ENCODE results near the gene ADAM30. TPM values are rescaled to one million over a fixed set of nuclear protein-coding genes. Genes with fewer than 3 reads are reported as not detected.

Gene ADAM30
- total RNA-seq, 4 donors from 2014 or later = not detected

DNA sequence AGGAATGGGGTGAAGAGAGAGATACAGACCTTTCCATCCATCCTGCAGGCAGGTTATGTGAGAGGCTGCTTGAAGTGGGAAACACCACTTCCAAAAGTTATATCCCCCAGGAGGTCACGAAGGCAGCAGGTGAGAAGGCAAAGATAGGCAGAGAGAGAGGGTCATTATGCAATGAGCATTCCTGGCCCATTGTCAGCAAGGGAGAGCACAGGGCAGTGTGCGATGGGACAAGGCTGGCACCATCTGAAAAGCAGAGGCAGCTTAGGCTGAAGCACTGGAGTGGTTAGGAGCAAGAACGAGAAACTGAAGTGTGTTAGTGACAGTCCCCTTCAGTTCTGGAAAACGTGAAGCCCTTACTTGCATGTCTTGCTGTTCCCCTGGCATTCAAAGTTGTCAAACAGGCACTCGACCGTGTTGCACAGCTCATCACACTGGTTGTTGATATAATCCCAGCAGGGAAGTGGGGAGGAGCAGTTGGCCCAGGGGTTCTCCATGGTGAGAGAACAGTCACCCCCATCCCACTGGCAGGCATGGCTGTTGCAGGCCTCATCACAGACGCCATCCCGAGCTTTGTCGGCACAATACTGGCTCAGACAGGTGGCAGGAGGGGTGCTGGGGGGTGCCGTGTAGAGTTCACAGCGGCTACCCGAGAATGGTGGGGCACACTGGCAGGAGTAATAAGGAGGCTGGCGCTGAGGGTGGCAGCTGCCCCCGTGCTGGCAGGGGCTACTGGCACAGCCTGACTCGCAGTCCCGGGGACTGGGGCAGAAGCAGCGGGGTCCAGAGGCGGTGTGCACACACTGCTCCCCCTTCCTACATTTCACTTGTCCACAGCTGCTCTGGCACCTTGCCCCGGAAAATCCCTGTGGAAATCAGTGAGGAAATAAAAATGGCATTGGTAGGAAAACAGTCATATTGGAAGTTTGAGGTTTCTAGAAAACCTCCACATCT is 28.9 kb upstream of the ADAM30 start:
- H3K27me3 ChIP-seq = no peaks in the 10 kb centered on the region
- no peak for TF ChIP-seq POLR2A (IDR thresholded peaks at IDR 0.05)
- TF ChIP-seq, protein P1, sequence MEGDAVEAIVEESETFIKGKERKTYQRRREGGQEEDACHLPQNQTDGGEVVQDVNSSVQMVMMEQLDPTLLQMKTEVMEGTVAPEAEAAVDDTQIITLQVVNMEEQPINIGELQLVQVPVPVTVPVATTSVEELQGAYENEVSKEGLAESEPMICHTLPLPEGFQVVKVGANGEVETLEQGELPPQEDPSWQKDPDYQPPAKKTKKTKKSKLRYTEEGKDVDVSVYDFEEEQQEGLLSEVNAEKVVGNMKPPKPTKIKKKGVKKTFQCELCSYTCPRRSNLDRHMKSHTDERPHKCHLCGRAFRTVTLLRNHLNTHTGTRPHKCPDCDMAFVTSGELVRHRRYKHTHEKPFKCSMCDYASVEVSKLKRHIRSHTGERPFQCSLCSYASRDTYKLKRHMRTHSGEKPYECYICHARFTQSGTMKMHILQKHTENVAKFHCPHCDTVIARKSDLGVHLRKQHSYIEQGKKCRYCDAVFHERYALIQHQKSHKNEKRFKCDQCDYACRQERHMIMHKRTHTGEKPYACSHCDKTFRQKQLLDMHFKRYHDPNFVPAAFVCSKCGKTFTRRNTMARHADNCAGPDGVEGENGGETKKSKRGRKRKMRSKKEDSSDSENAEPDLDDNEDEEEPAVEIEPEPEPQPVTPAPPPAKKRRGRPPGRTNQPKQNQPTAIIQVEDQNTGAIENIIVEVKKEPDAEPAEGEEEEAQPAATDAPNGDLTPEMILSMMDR (IDR thresholded peaks at IDR 0.05 in 4 of 5, conservative IDR thresholded peaks at IDR 0.05 in 1 of 5) = no peak
- DNase-seq = peak in 1 of 2 donors; percentile 40
- no peaks in the 10 kb centered on the region for H3K9me3 ChIP-seq
- no peak for ATAC-seq
- in situ Hi-C loops (cut with MboI; ENCODE audit: low sequenced_read_pairs in 4 of 4) = no loop called here
- no peak overlapping the region for H3K27ac ChIP-seq
- intact Hi-C loops (cut with DNase I; ENCODE audit: low total_unique reads) = no loop called here
- no peak overlapping the region for H3K4me3 ChIP-seq
- H3K4me1 ChIP-seq = no peaks in the 10 kb centered on the region
- peaks cover 0 to 82% of the 10 kb centered on the region in 2 donors for H3K36me3 ChIP-seq

DNA sequence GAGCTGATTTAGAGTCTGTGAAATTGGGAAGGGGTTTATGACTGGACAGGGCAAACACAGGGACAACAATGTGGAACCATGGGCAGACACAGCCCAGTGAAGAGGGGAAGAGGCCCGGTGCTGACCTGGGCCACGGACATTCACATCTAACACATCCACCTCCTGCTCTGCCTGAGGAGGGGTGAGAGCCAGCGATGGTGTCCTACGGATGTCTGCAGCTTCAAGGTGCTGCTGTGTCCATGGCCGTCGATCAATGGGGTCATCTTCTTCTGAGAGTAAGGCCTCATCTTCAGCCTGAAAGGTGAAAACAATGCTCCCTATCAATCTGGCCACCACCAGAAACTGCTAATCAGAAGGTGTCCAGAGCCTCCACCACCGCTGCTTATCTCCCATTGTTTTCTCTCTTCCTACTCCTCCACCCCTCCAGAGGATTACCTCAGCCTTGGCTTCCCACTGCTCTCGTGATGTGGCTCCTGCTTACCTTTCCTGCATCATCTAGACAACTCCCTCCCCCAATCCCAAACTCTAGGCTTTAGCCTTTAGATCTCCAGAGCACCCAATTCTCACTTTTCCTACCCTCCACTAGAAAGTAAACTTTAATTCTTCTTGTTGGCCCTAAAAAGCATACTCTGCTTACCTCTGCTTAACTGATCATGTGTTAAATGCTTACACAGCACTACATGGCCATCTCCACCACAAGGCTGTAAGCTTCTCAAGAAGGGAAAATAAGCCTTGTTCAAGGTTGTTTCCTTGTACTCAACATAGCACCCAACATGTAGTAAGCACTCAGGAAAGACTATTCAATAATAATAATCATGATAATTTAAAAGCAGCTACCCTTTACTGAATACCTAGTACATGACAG is 24.0 kb upstream of the ADAM30 start:
- intact Hi-C loops (cut with DNase I; ENCODE audit: low total_unique reads) = no loop called here
- no peaks in the 10 kb centered on the region for H3K9me3 ChIP-seq
- H3K36me3 ChIP-seq = peaks cover 0 to 96% of the 10 kb centered on the region in 2 donors
- H3K27ac ChIP-seq = no peak overlapping the region
- TF ChIP-seq, protein P1 (IDR thresholded peaks at IDR 0.05 in 4 of 5, conservative IDR thresholded peaks at IDR 0.05 in 1 of 5) = no peak
- no peak for TF ChIP-seq POLR2A (IDR thresholded peaks at IDR 0.05)
- H3K4me3 ChIP-seq = no peak overlapping the region
- no peaks in the 10 kb centered on the region for H3K4me1 ChIP-seq
- H3K27me3 ChIP-seq = no peaks in the 10 kb centered on the region
- DNase-seq (no peak), ATAC-seq (no peak)
- in situ Hi-C loops (cut with MboI; ENCODE audit: low sequenced_read_pairs in 4 of 4) = no loop called here

DNA sequence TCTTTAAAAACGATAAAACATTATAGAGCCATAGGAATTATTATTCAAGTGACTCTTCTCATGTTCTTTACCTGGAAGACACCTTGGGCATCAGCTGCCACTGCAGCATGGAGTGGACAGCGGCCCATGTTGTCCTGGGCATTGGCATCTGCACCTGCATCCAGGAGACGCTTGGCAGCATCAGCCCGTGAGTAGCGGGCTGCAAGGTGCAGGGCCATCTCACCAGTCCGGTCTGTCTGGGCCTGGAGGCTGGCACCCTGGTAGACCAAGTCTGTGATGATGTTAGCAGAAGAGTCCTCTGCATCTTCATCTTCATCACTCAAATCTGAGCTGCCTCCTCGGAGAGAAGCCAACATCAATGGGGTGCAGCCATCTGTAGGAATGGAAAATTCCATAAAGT is 22.9 kb upstream of the ADAM30 start:
- H3K4me1 ChIP-seq = no peaks in the 10 kb centered on the region
- TF ChIP-seq, protein P1 (IDR thresholded peaks at IDR 0.05 in 4 of 5, conservative IDR thresholded peaks at IDR 0.05 in 1 of 5) = no peak
- TF ChIP-seq POLR2A (IDR thresholded peaks at IDR 0.05) = no peak
- no peak overlapping the region for H3K27ac ChIP-seq
- intact Hi-C loops (cut with DNase I; ENCODE audit: low total_unique reads) (no loop called here), in situ Hi-C loops (cut with MboI; ENCODE audit: low sequenced_read_pairs in 4 of 4) (no loop called here)
- DNase-seq (no peak), ATAC-seq (no peak)
- no peak overlapping the region for H3K4me3 ChIP-seq
- peaks cover 0 to 98% of the 10 kb centered on the region in 2 donors for H3K36me3 ChIP-seq
- no peaks in the 10 kb centered on the region for H3K9me3 ChIP-seq
- H3K27me3 ChIP-seq = no peaks in the 10 kb centered on the region

DNA sequence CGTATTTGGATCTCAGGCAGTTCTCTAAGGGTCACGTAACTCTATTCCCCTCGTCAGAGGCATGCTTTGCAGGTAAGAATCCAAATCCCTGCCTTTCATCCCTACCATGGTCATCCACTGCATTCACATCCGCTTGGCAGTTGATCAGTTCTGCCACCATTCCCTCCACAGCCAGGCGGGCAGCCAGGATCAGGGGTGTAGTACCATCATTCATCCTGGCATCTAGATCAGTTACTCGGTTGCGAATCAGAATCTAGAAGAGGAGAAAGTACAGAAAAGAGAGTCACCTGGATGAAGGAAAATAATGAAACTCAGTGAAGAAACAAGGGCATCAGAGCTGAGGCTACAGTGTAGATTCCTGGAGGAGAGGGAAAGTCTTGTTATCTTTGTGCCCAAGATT is 22.0 kb upstream of the ADAM30 start:
- Histone ChIP-seq H3K9me3 (no peaks in the 10 kb centered on the region), H3K36me3 (peaks cover 0 to 92% of the 10 kb centered on the region in 2 donors)
- TF ChIP-seq POLR2A (IDR thresholded peaks at IDR 0.05) = no peak
- TF ChIP-seq, protein P1 (IDR thresholded peaks at IDR 0.05 in 4 of 5, conservative IDR thresholded peaks at IDR 0.05 in 1 of 5) = no peak

More for the DNA sequence above, 22.0 kb upstream of the ADAM30 start:
- Histone ChIP-seq H3K27ac (no peak overlapping the region), H3K4me3 (no peak overlapping the region), H3K4me1 (no peaks in the 10 kb centered on the region), H3K27me3 (no peaks in the 10 kb centered on the region)
- intact Hi-C loops (cut with DNase I; ENCODE audit: low total_unique reads) (no loop called here), in situ Hi-C loops (cut with MboI; ENCODE audit: low sequenced_read_pairs in 4 of 4) (no loop called here)
- ATAC-seq = no peak
- no peak for DNase-seq
